H7 (cell line): ENCODE measurements around the gene L3MBTL3. TPM values are rescaled to one million over a fixed set of nuclear protein-coding genes. Genes with fewer than 3 reads are reported as not detected.
"Not testable (repeated sequence)": the region's sequence is repeated elsewhere in the genome, so short reads cannot be mapped to it uniquely, and the experiment has no call there.

Source experiments
- DNase-seq: peaks from one replicate; pipeline ENCODE4 v3.0.0; 2012
- H3K27me3 ChIP-seq: 2 replicates; pipeline ENCODE4 v1.6.0; 2011; ENCODE audit warnings: mild to moderate bottlenecking, low read length; ENCODE audit not compliant: control insufficient read depth, insufficient read depth
- H3K36me3 ChIP-seq: replicated peaks from 2 replicates; pipeline ENCODE4 v1.5.1; 2011; ENCODE audit warnings: low read length; ENCODE audit not compliant: control insufficient read depth, insufficient read depth
- H3K4me3 ChIP-seq: 2 replicates; pipeline ENCODE4 v1.5.1; 2011; ENCODE audit warnings: low read depth, mild to moderate bottlenecking, control low read depth, low read length, moderate library complexity; ENCODE audit not compliant: insufficient read depth
- total RNA-seq: library from RNA; depleted of rRNA; stranded (reverse); fragments of >200 nt; shearing (Covaris generic); gene quantifications from 2 replicates; pipeline ENCODE4 v1.2.3, GENCODE V29; 2014

The L3MBTL3 gene
- total RNA-seq, 1 experiment from 2014 or later: 14.1 TPM

DNA sequence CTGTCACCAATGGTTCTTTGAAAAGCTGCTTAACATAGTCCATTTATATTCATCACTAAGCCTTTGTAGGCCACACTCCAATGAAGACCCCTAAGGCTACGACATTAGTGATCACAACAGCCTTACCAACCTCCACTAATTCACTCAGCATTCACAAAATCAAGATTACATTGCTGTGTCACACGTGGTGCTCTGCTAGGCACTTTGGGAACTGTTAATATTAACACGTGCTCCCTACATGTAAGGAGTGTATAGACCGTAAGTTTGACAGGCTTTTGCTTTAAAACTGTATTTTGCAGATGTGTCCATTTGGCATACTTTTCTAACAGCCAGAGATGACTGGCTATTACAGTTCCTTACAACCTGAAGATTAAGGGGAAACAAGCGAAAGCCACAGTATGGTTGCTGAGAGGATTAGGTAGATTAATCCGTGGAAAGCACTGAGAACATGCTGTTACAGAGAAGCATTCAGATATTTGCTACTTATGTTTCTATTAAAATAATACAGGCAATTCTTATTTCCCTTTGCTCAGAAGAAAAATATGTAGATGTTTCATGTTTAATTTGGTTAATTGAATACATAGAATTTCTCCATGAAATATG lies 134.6 kb downstream of the L3MBTL3 start:
- DNase-seq: no peak
- no peaks in the 10 kb centered on the region for H3K36me3 ChIP-seq
- H3K4me3 ChIP-seq: no peak overlapping the region
- H3K27me3 ChIP-seq: no peaks in the 10 kb centered on the region

DNA sequence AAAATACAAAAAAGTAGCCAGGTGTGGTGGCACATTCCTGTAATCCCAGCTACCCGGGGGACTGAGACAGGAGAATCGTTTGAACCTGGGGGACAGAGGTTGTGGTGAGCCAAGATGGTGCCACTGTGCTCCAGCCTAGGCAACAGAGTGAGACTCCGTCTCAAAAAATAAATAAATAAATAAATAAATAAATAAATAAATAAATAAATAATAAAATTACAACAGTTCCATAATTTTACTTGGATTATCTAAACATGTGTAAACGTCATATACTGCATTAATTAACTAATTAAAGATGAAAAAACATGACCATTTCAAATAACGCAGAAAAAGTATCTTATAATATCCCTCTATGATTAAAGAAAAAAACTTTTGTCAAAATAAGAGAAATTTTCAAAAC lies 138.5 kb downstream of the L3MBTL3 start:
- no peaks in the 10 kb centered on the region for H3K27me3 ChIP-seq
- H3K4me3 ChIP-seq: no peak overlapping the region
- DNase-seq: no peak
- no peaks in the 10 kb centered on the region for H3K36me3 ChIP-seq

- no peak for DNase-seq
- H3K36me3 ChIP-seq: no peaks in the 10 kb centered on the region
- no peaks in the 10 kb centered on the region for H3K27me3 ChIP-seq
- no peak overlapping the region for H3K4me3 ChIP-seq
These were observed 139.7 kb downstream of the L3MBTL3 start for GRCh38 chr6:130158056-130158455.

DNA sequence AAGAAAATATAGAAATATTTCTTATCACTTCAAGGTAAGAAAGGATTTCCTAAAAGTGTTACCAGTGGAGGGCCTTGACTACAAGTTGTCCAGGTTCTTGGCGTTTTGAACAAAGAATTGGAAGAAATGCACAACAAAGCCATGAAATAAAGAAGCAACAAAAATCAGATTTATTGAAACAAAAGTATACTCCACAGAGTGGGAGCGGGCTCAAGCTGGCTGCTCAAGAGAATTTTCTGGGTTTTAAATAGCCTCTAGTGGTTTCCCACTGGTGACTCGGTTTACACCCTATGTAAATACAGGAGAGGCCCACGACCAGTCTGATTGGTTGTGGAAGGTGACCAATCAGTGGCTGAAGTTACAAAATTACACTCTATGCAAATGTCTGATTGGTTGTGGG lies 140.2 kb downstream of the L3MBTL3 start:
- no peaks in the 10 kb centered on the region for H3K36me3 ChIP-seq
- DNase-seq: no peak
- no peaks in the 10 kb centered on the region for H3K27me3 ChIP-seq
- H3K4me3 ChIP-seq: no peak overlapping the region

GRCh38 chr6:130159956-130160355 lies 141.6 kb downstream of the L3MBTL3 start:
- Histone ChIP-seq H3K36me3 (no peaks in the 10 kb centered on the region), H3K4me3 (no peak overlapping the region), H3K27me3 (no peaks in the 10 kb centered on the region)
- DNase-seq: no peak

GRCh38 chr6:130161683-130162404 lies 143.5 kb downstream of the L3MBTL3 start:
- no peaks in the 10 kb centered on the region for H3K27me3 ChIP-seq
- no peak for DNase-seq
- H3K4me3 ChIP-seq: no peak overlapping the region
- no peaks in the 10 kb centered on the region for H3K36me3 ChIP-seq

DNA sequence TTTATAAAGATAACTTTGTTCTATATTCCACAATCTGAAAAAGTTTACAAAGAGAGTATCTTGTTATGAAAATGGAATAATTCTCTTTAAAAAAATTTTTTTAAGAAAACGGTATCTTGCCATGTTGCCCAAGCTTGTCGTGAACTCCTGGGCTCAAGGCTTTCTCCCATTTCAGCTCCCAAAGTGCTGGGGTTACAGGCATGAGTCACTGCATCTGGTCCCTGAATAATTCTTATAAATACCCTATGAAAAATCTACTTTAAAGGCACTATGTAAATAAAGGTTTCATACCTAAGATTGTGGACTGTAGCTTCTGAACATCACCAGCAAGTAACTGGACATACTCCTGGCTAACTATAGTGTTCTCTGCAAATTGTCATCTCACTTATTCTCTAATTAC lies 144.0 kb downstream of the L3MBTL3 start:
- Histone ChIP-seq H3K27me3 (no peaks in the 10 kb centered on the region), H3K4me3 (no peak overlapping the region), H3K36me3 (no peaks in the 10 kb centered on the region)
- DNase-seq: no peak

DNA sequence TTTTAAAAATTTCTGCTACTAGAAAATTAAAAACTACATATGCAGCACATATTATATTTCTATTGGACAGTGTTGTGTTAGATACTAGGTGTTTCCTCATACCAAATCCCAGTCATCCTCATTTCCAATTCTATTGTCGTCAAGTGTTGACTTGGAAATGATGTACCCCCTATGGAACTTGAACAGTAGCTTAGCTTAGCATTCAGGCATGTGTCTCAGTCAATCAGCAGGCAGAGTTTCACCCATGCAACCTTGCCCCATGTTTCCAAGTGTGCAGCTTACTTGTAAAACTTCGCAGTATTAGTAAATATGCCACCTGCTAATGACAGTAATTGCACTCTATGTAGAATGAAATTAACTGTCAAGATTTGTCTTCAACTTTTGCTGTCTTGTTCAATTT lies 144.9 kb downstream of the L3MBTL3 start:
- Histone ChIP-seq H3K36me3 (no peaks in the 10 kb centered on the region), H3K27me3 (no peaks in the 10 kb centered on the region), H3K4me3 (no peak overlapping the region)
- DNase-seq: no peak

DNA sequence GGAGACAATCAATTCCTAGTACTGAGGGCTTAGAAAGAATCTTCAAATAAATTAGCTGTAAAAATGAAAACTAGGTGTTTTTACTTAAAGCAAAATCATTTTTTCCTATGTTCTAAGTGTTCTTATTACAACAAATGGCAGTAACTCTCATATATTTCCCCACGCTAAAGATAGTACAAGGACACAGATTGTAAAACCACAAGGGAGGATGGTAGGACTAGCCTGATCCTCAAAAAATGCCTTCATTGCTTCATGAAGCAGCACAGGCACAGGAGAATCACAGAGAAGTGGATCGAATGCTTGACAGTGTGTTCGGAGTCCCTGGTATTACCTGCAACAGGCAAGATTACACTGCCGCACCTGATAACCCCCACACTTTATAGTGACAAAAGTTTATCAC lies 145.9 kb downstream of the L3MBTL3 start:
- no peak for DNase-seq
- no peak overlapping the region for H3K4me3 ChIP-seq

GRCh38 chr6:130167655-130168054 lies 149.3 kb downstream of the L3MBTL3 start:
- no peaks in the 10 kb centered on the region for H3K27me3 ChIP-seq
- H3K36me3 ChIP-seq: no peaks in the 10 kb centered on the region
- H3K4me3 ChIP-seq: no peak overlapping the region
- no peak for DNase-seq

More for the DNA sequence above, 145.9 kb downstream of the L3MBTL3 start:
- no peaks in the 10 kb centered on the region for H3K36me3 ChIP-seq
- H3K27me3 ChIP-seq: no peaks in the 10 kb centered on the region

- not testable (repeated sequence) for H3K4me3 ChIP-seq, H3K27me3 ChIP-seq, H3K36me3 ChIP-seq, DNase-seq
These were observed 151.8 kb downstream of the L3MBTL3 start for GRCh38 chr6:130170160-130170559.

DNA sequence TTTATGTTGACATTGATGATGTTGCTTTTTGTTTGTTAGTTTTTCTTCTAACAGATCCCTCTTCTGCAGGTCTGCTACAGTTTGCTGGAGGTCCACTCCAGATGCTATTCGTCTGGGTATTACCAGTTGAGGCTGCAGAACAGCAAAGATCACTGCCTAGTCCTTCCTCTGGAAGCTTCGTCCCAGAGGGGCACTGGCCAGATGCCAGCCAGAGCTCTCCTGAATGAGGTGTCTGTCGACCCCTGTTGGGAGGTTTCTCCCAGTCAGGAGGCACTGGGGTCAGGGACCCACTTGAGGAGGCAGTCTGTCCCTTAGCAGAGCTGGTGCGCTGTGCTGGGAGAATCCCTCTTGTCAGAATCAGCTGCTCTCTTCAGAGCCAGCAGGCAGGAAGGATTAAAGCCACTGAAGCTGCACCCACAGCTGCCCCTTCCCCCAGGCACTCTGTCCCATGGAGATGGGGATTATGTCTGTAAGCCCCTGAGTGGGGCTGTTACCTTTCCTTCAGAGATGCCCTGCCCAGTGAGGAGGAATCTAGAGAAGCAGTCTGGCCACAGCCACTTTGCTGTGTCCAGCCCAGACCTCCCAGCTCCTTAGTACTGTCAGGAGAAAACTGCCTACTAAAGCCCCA lies 155.1 kb downstream of the L3MBTL3 start:
- not testable (repeated sequence) for H3K27me3 ChIP-seq, H3K36me3 ChIP-seq, H3K4me3 ChIP-seq, DNase-seq

DNA sequence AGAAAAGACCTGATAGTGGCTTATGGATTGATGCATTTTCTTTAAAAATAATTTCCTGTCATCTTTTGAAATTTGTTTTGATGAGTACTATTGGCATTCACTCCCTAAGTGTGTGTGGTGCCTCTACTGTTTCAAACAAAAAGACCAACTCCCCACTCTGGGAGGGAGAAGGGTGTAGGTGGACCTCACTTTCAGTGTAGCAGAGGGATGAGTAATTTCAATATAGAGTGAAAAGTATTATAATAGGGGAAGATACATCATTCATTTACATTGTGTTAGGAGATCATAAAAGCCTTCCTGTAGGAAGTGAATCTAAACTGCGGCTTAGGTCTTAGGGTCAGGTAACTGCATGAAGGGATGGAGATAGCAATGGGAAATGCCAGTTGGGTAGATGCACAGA lies 158.0 kb downstream of the L3MBTL3 start:
- H3K4me3 ChIP-seq: no peak overlapping the region
- H3K36me3 ChIP-seq: no peaks in the 10 kb centered on the region
- H3K27me3 ChIP-seq: no peaks in the 10 kb centered on the region
- DNase-seq: no peak

DNA sequence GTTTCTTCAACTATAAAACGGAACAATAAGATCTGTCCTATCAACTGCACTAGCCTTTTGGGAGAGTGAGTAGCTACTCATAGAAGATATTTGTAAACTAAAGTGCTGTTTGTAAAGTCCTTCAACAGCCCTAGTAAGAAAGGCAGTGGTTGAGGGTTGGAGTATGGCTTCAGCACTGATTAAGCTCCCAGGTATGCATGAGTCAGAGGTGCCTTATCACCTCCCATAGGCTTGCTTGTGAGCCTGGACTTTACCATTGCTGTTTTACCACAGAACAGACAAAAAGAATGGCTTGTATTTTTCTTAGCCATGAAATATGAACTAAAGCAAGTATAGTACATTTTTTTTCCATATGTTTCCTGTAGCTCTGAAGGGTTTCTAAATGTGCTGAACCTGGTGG lies 160.3 kb downstream of the L3MBTL3 start:
- H3K27me3 ChIP-seq: no peaks in the 10 kb centered on the region
- H3K4me3 ChIP-seq: no peak overlapping the region
- DNase-seq: no peak
- no peaks in the 10 kb centered on the region for H3K36me3 ChIP-seq

GRCh38 chr6:130182466-130182865 lies 164.1 kb downstream of the L3MBTL3 start:
- no peak for DNase-seq
- Histone ChIP-seq H3K4me3 (no peak overlapping the region), H3K27me3 (no peaks in the 10 kb centered on the region), H3K36me3 (no peaks in the 10 kb centered on the region)
